CD4-positive, alpha-beta T cell treated with Interleukin-4 for 4 hours (primary cell): ENCODE results near the gene B4GAT1.
"Not testable (repeated sequence)": the region's sequence is repeated elsewhere in the genome, so short reads cannot be mapped to it uniquely, and the experiment has no call there.

Experiments
- DNase-seq: peaks from one replicate; pipeline ENCODE4 v3.0.0-alpha.2; 2020

Gene B4GAT1

GRCh38 chr11:66347425-66348276 is at the start of gene B4GAT1:
Gene B4GAT1, minus strand, starts transcription at chr11:66347629. Its CDS starts 84 bp downstream, at chr11:66347545.
- peak; percentile 84 for DNase-seq

GRCh38 chr11:66393954-66394353 is 46.5 kb upstream of the B4GAT1 start:
- DNase-seq = no peak

- DNase-seq = no peak
Measured at GRCh38 chr11:66391322-66391721, 43.9 kb upstream of the B4GAT1 start.

- peak; percentile 75 for DNase-seq
Measured at GRCh38 chr11:66388780-66389386, 41.5 kb upstream of the B4GAT1 start.

- DNase-seq = peak; percentile 79
Measured at GRCh38 chr11:66386171-66387069, 39.0 kb upstream of the B4GAT1 start.

- DNase-seq = not testable (repeated sequence)
Measured at GRCh38 chr11:66384316-66384715, 36.9 kb upstream of the B4GAT1 start.

GRCh38 chr11:66380264-66380663 is 32.8 kb upstream of the B4GAT1 start:
- DNase-seq = not testable (repeated sequence)

GRCh38 chr11:66373690-66374287 is 26.4 kb upstream of the B4GAT1 start:
- DNase-seq = not testable (repeated sequence)

- DNase-seq = no peak
Measured at GRCh38 chr11:66373265-66373664, 25.8 kb upstream of the B4GAT1 start.

- peak; percentile 74 for DNase-seq
Measured at GRCh38 chr11:66371627-66372415, 24.4 kb upstream of the B4GAT1 start, which contains the start of gene SLC29A2. Gene SLC29A2, minus strand, starts transcription at chr11:66371760. Its CDS starts 169 bp downstream, at chr11:66371591.

GRCh38 chr11:66369073-66369894 is 21.9 kb upstream of the B4GAT1 start:
- DNase-seq = no peak

GRCh38 chr11:66368484-66368883 is 21.1 kb upstream of the B4GAT1 start:
- no peak for DNase-seq

GRCh38 chr11:66367561-66368312 is 20.3 kb upstream of the B4GAT1 start:
- no peak for DNase-seq

- no peak for DNase-seq
Measured at GRCh38 chr11:66366844-66367477, 19.5 kb upstream of the B4GAT1 start.

- DNase-seq = no peak
Measured at GRCh38 chr11:66365711-66366619, 18.5 kb upstream of the B4GAT1 start.

- DNase-seq = no peak
Measured at GRCh38 chr11:66365166-66365565, 17.7 kb upstream of the B4GAT1 start.

- peak; percentile 41 for DNase-seq
Measured at GRCh38 chr11:66363805-66364535, 16.5 kb upstream of the B4GAT1 start.

- no peak for DNase-seq
Measured at GRCh38 chr11:66363187-66363601, 15.8 kb upstream of the B4GAT1 start.
